Duodenal mucosa (tissue), 2 donors: ENCODE data around the gene NXPH2.

Source experiments
- H3K27ac ChIP-seq: one replicate; pipeline ENCODE4 v1.7.0; 2013; ENCODE audit warnings: low read depth, low read length
- H3K27me3 ChIP-seq, 2 donors: one replicate each; pipeline ENCODE4 v1.7.0; 2013; ENCODE audit warnings: low read length in 2 of 2, control low read depth in 1 of 2; ENCODE audit not compliant: insufficient read depth in 2 of 2, control insufficient read depth in 1 of 2
- H3K36me3 ChIP-seq, 2 donors: one replicate each; pipeline ENCODE4 v1.7.0; 2013; ENCODE audit warnings: low read length in 2 of 2, control low read depth in 1 of 2; ENCODE audit not compliant: insufficient read depth in 2 of 2, control insufficient read depth in 1 of 2
- H3K4me1 ChIP-seq, 2 donors: one replicate each; pipeline ENCODE4 v1.7.0; 2013; ENCODE audit warnings: low read length in 2 of 2, control low read depth in 1 of 2; ENCODE audit not compliant: insufficient read depth in 2 of 2, control insufficient read depth in 1 of 2
- H3K4me3 ChIP-seq, 2 donors: one replicate each; pipeline ENCODE4 v1.7.0; 2013; ENCODE audit warnings: low read length in 2 of 2, low read depth in 1 of 2
- H3K9ac ChIP-seq, 2 donors: one replicate each; pipeline ENCODE4 v1.7.0; 2013; ENCODE audit warnings: low read length in 2 of 2, low read depth in 1 of 2
- H3K9me3 ChIP-seq, 2 donors: one replicate each; pipeline ENCODE4 v1.7.0; 2013; ENCODE audit warnings: low read length in 2 of 2, control low read depth in 1 of 2; ENCODE audit not compliant: control insufficient read depth in 1 of 2

The NXPH2 gene

GRCh38 chr2:138621139-138621538, 159.1 kb downstream of the NXPH2 start:
- no peaks in the 10 kb centered on the region for H3K4me1 ChIP-seq
- no peak overlapping the region for H3K27ac ChIP-seq
- H3K9me3 ChIP-seq: no peaks in the 10 kb centered on the region
- no peak overlapping the region for H3K4me3 ChIP-seq
- no peak overlapping the region for H3K9ac ChIP-seq
- no peaks in the 10 kb centered on the region for H3K36me3 ChIP-seq
- H3K27me3 ChIP-seq: peaks cover 0 to 3% of the 10 kb centered on the region in 2 donors

GRCh38 chr2:138620431-138620830, 159.8 kb downstream of the NXPH2 start:
- peaks cover 0 to 3% of the 10 kb centered on the region in 2 donors for H3K27me3 ChIP-seq
- no peak overlapping the region for H3K27ac ChIP-seq
- no peaks in the 10 kb centered on the region for H3K9me3 ChIP-seq
- H3K36me3 ChIP-seq: no peaks in the 10 kb centered on the region
- H3K4me1 ChIP-seq: no peaks in the 10 kb centered on the region
- no peak overlapping the region for H3K4me3 ChIP-seq
- no peak overlapping the region for H3K9ac ChIP-seq
